HepG2 (cell line): ENCODE results near the gene LRP1B. TPM values are rescaled to one million over a fixed set of nuclear protein-coding genes. Genes with fewer than 3 reads are reported as not detected.

Source experiments
- ATAC-seq: fragments of 200-7000 bp; cut with Tn5 transposase; 3 replicates; pipeline ENCODE4 v1.9.1; 2020; ENCODE audit warnings: mild to moderate bottlenecking, moderate library complexity
- BruUV-seq: library from RNA; stranded (reverse); fragments of 400-500 nt; replicated peaks from 2 replicates; lab custom pipeline; 2021; lab: Mats Ljungman, UMichigan
- CTCF ChIA-PET: fragments of 300-600 bp; formaldehyde crosslinking; extraction: SDS; loops from one replicate; lab custom pipeline; 2021; ENCODE audit warnings: low total read pairs, inconsistent platforms, low intra/inter-chr PET ratio; lab: Yijun Ruan, JAX
- POLR2A ChIA-PET: fragments of 350-600 bp; sonication (Branson Sonifier 250); formaldehyde crosslinking; loops from one replicate; lab custom pipeline; 2020; ENCODE audit warnings: antibody characterized with exemption, inconsistent platforms; lab: Yijun Ruan, JAX
- DNase-seq: peaks from one replicate; pipeline ENCODE4 v3.0.0-alpha.2; 2015; ENCODE audit warnings: low spot score
- FAIRE-seq: peaks from 3 replicates; lab custom pipeline; 2011; peaks lifted over from hg19 to GRCh38; lab: Jason Lieb, UNC
- H2AFZ ChIP-seq: one replicate; pipeline ENCODE4 v1.6.1; 2011; ENCODE audit warnings: low read length, inconsistent platforms
- H3K27ac ChIP-seq: fragments of 300-600 bp; 3 replicates; pipeline ENCODE4 v1.8.0; 2011; ENCODE audit warnings: mixed run types, mild to moderate bottlenecking, mixed read lengths, low read length, inconsistent platforms; ENCODE audit not compliant: insufficient read depth; ENCODE audit errors: extremely low read length
- H3K27me3 ChIP-seq, 2 experiments: fragments of 200-600 bp in 1 of 2; 2 replicates in 1 of 2; 3 replicates in 1 of 2; pipeline versions ENCODE4 v1.6.0 to v1.8.0; 2011; ENCODE audit warnings: low read length in 2 of 2, mild to moderate bottlenecking in 2 of 2, moderate library complexity in 2 of 2, inconsistent platforms in 1 of 2; ENCODE audit not compliant: insufficient read depth in 2 of 2, control insufficient read depth in 1 of 2
- H3K36me3 ChIP-seq, 2 experiments: fragments of 200-600 bp in 1 of 2; replicated peaks in 1 of 2; 2 replicates in 1 of 2; 3 replicates in 1 of 2; pipeline versions ENCODE4 v1.5.1 to v1.8.0; 2011; ENCODE audit warnings: low read length in 2 of 2, inconsistent platforms in 1 of 2; ENCODE audit not compliant: insufficient read depth in 2 of 2, control insufficient read depth in 1 of 2
- H3K4me1 ChIP-seq: 2 replicates; pipeline ENCODE4 v1.5.1; 2012; ENCODE audit warnings: low read length, inconsistent platforms; ENCODE audit not compliant: insufficient read depth
- H3K4me2 ChIP-seq: 2 replicates; pipeline ENCODE4 v1.6.0; 2011; ENCODE audit warnings: low read depth, low read length, inconsistent platforms
- H3K4me3 ChIP-seq, 3 experiments: fragments of 200-600 bp in 1 of 3; sonication (generic), shearing (Covaris generic) in 1 of 3; replicated peaks in 1 of 3; 2 replicates each; pipeline ENCODE4 v1.5.1; 2011 to 2016; ENCODE audit warnings: low read length in 3 of 3, inconsistent platforms in 2 of 3, low read depth in 2 of 3, mild to moderate bottlenecking in 2 of 3, control low read depth in 1 of 3, mixed read lengths in 1 of 3; ENCODE audit not compliant: insufficient read depth in 1 of 3
- H3K79me2 ChIP-seq: one replicate; pipeline ENCODE4 v1.6.1; 2011; ENCODE audit warnings: low read length, inconsistent platforms; ENCODE audit not compliant: insufficient read depth
- H3K9ac ChIP-seq: 2 replicates; pipeline ENCODE4 v1.6.0; 2011; ENCODE audit warnings: mild to moderate bottlenecking, low read depth, low read length, inconsistent platforms; ENCODE audit not compliant: insufficient read depth
- H3K9me3 ChIP-seq: 2 replicates; pipeline ENCODE4 v1.5.1; 2012; ENCODE audit warnings: mild to moderate bottlenecking, low read length
- H4K20me1 ChIP-seq: 2 replicates; pipeline ENCODE4 v1.6.0; 2011; ENCODE audit warnings: inconsistent platforms, mild to moderate bottlenecking, low read length, moderate library complexity; ENCODE audit not compliant: insufficient read depth
- GTF2F1 ChIP-seq: fragments of 150-350 bp; IDR thresholded peaks from 2 replicates; pipeline ENCODE4 v1.6.1; 2014; ENCODE audit warnings: low read length
- KLF9 ChIP-seq: IDR thresholded peaks from 2 replicates; pipeline ENCODE4 v1.6.1; 2016; ENCODE audit warnings: low read depth
- MAFF ChIP-seq: IDR thresholded peaks from 2 replicates; pipeline ENCODE4 v1.6.1; 2011; ENCODE audit warnings: low read depth, low read length, improper control_type of control experiment
- MAFK ChIP-seq, 2 experiments: IDR thresholded peaks in 1 of 2; conservative IDR thresholded peaks in 1 of 2; 2 replicates each; pipeline ENCODE4 v1.6.1; 2011; ENCODE audit warnings: improper control_type of control experiment in 2 of 2, low read length in 2 of 2
- NCOA5 ChIP-seq: sonication (generic); formaldehyde crosslinking; IDR thresholded peaks from 2 replicates; pipeline ENCODE4 v1.4.0; 2020; ENCODE audit warnings: missing genetic modification reagents
- ZMYM2 ChIP-seq: sonication (generic); formaldehyde crosslinking; IDR thresholded peaks from 2 replicates; pipeline ENCODE4 v1.8.0; 2022; ENCODE audit warnings: mild to moderate bottlenecking, missing genetic modification reagents
- ZNF891 ChIP-seq: sonication (generic); formaldehyde crosslinking; IDR thresholded peaks from 2 replicates; pipeline ENCODE4 v1.5.0; 2020; ENCODE audit warnings: mild to moderate bottlenecking, missing genetic modification reagents
- WGBS: methylation state at CpG from one replicate; pipeline ENCODE4 v1.1.6; 2017; ENCODE audit warnings: low lambda C conversion rate; 5-methylcytosine and 5-hydroxymethylcytosine counted together
- in situ Hi-C: cut with HindIII; loops from 2 replicates; pipeline ENCODE4 v1.10.0; 2017; ENCODE audit warnings: low pct_unique_long_range_greater_than_20kb; ENCODE audit not compliant: extremely low pct_ligation_motif_present
- intact Hi-C: fragments of 100-400 bp; cut with micrococcal nuclease; formaldehyde crosslinking; loops from one replicate; pipeline ENCODE4 v1.10.0; 2022; ENCODE audit not compliant: unreplicated experiment
- polyA plus RNA-seq, 8 experiments: library from polyadenylated mRNA; depleted of rRNA in 3 of 8; stranded (reverse) in 7 of 8; unstranded in 1 of 8; fragments of >200 nt; fragmentation: Illumina TruSeq in 4 of 8; extraction: Trizol in 4 of 8; gene quantifications; 2 replicates each; pipeline versions ENCODE4 v1.2.1 to v1.2.3, GENCODE V29; 2011 to 2016; ENCODE audit warnings: low read depth in 4 of 8, missing spikeins in 1 of 8, mixed read lengths in 1 of 8; ENCODE audit not compliant: insufficient read depth in 1 of 8
- total RNA-seq, 5 experiments: library from RNA; depleted of rRNA; stranded (reverse); fragments of >200 nt; fragmentation: Illumina TruSeq; extraction: Trizol; gene quantifications; 2 replicates each; pipeline ENCODE4 v1.2.3, GENCODE V29; 2016; ENCODE audit warnings: low read depth in 1 of 5
- TF ChIP-seq, protein P1 (sequence below): sonication (generic); formaldehyde crosslinking; IDR thresholded peaks from 2 replicates; pipeline ENCODE4 v1.4.0; 2020; ENCODE audit warnings: mild to moderate bottlenecking, missing genetic modification reagents
- TF ChIP-seq, protein P2 (sequence below): sonication (generic); formaldehyde crosslinking; IDR thresholded peaks from 2 replicates; pipeline ENCODE4 v1.4.0; 2020; ENCODE audit warnings: missing genetic modification reagents, borderline replicate concordance
- TF ChIP-seq, protein P3 (sequence below): sonication (generic); formaldehyde crosslinking; IDR thresholded peaks from 2 replicates; pipeline ENCODE4 v1.4.0; 2020; ENCODE audit warnings: low read depth, mild to moderate bottlenecking, missing genetic modification reagents
- TF ChIP-seq, protein P4 (sequence below): sonication (generic); formaldehyde crosslinking; IDR thresholded peaks from 2 replicates; pipeline ENCODE4 v1.4.0; 2020; ENCODE audit warnings: missing genetic modification reagents

LRP1B gene
- total and polyA plus RNA-seq, 2 of the 13 experiments (the other 11 are each of a cell fraction or from before 2014, with no cell fraction given), result 0.04 TPM; not detected in 1

DNA sequence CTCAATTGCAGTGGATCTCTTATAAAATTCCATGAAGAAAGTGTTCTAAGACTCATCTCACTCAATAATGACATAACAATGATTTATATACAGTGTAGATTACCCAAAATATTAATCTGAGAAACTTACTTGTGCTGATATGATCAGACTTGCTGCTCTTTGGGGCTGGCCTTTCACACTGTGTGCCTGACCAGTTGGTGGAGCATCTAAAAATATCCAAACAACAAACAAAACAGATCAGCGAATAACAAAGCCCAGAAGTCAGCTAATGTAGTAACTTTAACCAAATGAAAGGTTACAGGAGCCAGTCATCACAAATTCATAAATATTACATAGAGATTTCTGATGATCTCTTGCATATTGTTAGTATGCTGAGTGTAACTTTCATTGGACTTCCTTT is 1883.9 kb downstream of the LRP1B start:
- no TSS peak for BruUV-seq
- in situ Hi-C loops, result no loop called here
- no peak for FAIRE-seq
- no peak for ATAC-seq
- Histone ChIP-seq H3K27ac (no peak overlapping the region), H3K4me3 (no peak overlapping the region), H2AFZ (no peak overlapping the region), H3K27me3 (no peaks in the 10 kb centered on the region; a peak in 1 of 5 replicates), H3K4me2 (no peak overlapping the region), H3K9me3 (no peaks in the 10 kb centered on the region), H3K36me3 (no peaks in the 10 kb centered on the region), H3K79me2 (no peaks in the 10 kb centered on the region), H3K4me1 (no peaks in the 10 kb centered on the region), H4K20me1 (no peaks in the 10 kb centered on the region), H3K9ac (no peak overlapping the region)
- TF ChIP-seq, protein P1, sequence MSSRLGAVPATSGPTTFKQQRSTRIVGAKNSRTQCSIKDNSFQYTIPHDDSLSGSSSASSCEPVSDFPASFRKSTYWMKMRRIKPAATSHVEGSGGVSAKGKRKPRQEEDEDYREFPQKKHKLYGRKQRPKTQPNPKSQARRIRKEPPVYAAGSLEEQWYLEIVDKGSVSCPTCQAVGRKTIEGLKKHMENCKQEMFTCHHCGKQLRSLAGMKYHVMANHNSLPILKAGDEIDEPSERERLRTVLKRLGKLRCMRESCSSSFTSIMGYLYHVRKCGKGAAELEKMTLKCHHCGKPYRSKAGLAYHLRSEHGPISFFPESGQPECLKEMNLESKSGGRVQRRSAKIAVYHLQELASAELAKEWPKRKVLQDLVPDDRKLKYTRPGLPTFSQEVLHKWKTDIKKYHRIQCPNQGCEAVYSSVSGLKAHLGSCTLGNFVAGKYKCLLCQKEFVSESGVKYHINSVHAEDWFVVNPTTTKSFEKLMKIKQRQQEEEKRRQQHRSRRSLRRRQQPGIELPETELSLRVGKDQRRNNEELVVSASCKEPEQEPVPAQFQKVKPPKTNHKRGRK (CRISPR knock-in tag), result no peak
- no peak for TF ChIP-seq ZMYM2 (CRISPR knock-in tag)
- no peak for TF ChIP-seq GTF2F1
- ChIA-PET POLR2A (no interaction called here), CTCF (no interaction called here)
- DNase-seq, result no peak
- WGBS, result 0% methylated on average over 1 of the region's 1 CpG
- intact Hi-C loops, result no loop called here

DNA sequence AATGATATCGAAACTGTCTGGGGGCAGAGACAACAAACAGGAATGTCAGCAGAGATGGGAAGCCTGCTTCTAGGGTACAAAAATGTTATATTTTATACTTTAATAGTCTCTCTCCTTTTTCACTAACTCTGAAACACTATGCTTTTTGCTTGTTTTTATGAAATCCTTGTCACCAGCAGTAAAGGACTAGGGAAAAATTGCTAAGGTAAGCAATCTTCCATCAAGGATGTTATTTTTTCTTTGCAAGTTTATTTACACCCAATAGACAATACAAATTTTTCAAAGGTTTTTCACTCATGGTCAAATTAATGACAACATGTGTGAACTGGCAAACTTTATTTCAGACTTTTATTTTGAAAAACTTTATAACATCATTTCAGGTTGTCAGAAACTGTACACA is 1884.8 kb downstream of the LRP1B start:
- 2% methylated on average over 1 of the region's 1 CpG for WGBS
- BruUV-seq, result no TSS peak

More for the DNA sequence above, 1884.8 kb downstream of the LRP1B start:
- H2AFZ ChIP-seq, result no peak overlapping the region
- no peak overlapping the region for H3K9ac ChIP-seq
- H3K79me2 ChIP-seq, result no peaks in the 10 kb centered on the region
- in situ Hi-C loops (no loop called here), intact Hi-C loops (no loop called here)
- H3K4me2 ChIP-seq, result no peak overlapping the region
- no peak for ATAC-seq
- no peak for DNase-seq
- CTCF ChIA-PET, result no interaction called here
- H3K4me1 ChIP-seq, result no peaks in the 10 kb centered on the region
- no peak overlapping the region for H3K27ac ChIP-seq
- POLR2A ChIA-PET, result no interaction called here
- no peak for FAIRE-seq
- no peak overlapping the region for H3K4me3 ChIP-seq
- TF ChIP-seq ZNF891 (CRISPR knock-in tag) (no peak), MAFF (peak; percentile 74), MAFK (conservative IDR thresholded peaks at IDR 0.05 in 1 of 2, IDR thresholded peaks at IDR 0.05 in 1 of 2; ENCODE audit: low read length in 2 of 2) (peak; percentile 77 to 88), KLF9 (no peak), NCOA5 (no peak)
- TF ChIP-seq, protein P2, sequence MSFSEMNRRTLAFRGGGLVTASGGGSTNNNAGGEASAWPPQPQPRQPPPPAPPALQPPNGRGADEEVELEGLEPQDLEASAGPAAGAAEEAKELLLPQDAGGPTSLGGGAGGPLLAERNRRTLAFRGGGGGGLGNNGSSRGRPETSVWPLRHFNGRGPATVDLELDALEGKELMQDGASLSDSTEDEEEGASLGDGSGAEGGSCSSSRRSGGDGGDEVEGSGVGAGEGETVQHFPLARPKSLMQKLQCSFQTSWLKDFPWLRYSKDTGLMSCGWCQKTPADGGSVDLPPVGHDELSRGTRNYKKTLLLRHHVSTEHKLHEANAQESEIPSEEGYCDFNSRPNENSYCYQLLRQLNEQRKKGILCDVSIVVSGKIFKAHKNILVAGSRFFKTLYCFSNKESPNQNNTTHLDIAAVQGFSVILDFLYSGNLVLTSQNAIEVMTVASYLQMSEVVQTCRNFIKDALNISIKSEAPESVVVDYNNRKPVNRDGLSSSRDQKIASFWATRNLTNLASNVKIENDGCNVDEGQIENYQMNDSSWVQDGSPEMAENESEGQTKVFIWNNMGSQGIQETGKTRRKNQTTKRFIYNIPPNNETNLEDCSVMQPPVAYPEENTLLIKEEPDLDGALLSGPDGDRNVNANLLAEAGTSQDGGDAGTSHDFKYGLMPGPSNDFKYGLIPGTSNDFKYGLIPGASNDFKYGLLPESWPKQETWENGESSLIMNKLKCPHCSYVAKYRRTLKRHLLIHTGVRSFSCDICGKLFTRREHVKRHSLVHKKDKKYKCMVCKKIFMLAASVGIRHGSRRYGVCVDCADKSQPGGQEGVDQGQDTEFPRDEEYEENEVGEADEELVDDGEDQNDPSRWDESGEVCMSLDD (CRISPR knock-in tag), result no peak
- TF ChIP-seq, protein P3, sequence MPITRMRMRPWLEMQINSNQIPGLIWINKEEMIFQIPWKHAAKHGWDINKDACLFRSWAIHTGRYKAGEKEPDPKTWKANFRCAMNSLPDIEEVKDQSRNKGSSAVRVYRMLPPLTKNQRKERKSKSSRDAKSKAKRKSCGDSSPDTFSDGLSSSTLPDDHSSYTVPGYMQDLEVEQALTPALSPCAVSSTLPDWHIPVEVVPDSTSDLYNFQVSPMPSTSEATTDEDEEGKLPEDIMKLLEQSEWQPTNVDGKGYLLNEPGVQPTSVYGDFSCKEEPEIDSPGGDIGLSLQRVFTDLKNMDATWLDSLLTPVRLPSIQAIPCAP (CRISPR knock-in tag), result no peak
- TF ChIP-seq, protein P4, sequence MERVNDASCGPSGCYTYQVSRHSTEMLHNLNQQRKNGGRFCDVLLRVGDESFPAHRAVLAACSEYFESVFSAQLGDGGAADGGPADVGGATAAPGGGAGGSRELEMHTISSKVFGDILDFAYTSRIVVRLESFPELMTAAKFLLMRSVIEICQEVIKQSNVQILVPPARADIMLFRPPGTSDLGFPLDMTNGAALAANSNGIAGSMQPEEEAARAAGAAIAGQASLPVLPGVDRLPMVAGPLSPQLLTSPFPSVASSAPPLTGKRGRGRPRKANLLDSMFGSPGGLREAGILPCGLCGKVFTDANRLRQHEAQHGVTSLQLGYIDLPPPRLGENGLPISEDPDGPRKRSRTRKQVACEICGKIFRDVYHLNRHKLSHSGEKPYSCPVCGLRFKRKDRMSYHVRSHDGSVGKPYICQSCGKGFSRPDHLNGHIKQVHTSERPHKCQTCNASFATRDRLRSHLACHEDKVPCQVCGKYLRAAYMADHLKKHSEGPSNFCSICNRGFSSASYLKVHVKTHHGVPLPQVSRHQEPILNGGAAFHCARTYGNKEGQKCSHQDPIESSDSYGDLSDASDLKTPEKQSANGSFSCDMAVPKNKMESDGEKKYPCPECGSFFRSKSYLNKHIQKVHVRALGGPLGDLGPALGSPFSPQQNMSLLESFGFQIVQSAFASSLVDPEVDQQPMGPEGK (CRISPR knock-in tag), result no peak
- H4K20me1 ChIP-seq, result no peaks in the 10 kb centered on the region
- no peaks in the 10 kb centered on the region; a peak in 1 of 5 replicates for H3K27me3 ChIP-seq
- H3K9me3 ChIP-seq, result no peaks in the 10 kb centered on the region
- H3K36me3 ChIP-seq, result no peaks in the 10 kb centered on the region
